Spleen (tissue), 13 donors: ENCODE data around the gene PSMG1. TPM values are rescaled to one million over a fixed set of nuclear protein-coding genes. Genes with fewer than 3 reads are reported as not detected.

Experiments
- DNase-seq: peaks from one replicate; pipeline ENCODE4 v3.0.0-alpha.2; 2020
- H3K27ac ChIP-seq, 8 donors: fragments of 200-600 bp; sonication (generic) in 7 of 8; 1 replicate in 4 of 8; 2 replicates in 4 of 8; pipeline versions ENCODE4 v1.5.0 to v1.8.0; 2016 to 2021; ENCODE audit warnings: inconsistent platforms in 4 of 8, mild to moderate bottlenecking in 4 of 8, moderate library complexity in 1 of 8
- H3K27me3 ChIP-seq, 7 donors: fragments of 200-600 bp; sonication (generic) in 6 of 7; replicated peaks in 1 of 7; 1 replicate in 4 of 7; 2 replicates in 3 of 7; pipeline versions ENCODE4 v1.5.0 to v1.8.0; 2016 to 2021; ENCODE audit warnings: inconsistent platforms in 3 of 7, mild to moderate bottlenecking in 1 of 7
- H3K36me3 ChIP-seq, 6 donors: fragments of 200-600 bp; sonication (generic) in 5 of 6; 1 replicate in 4 of 6; 2 replicates in 2 of 6; pipeline versions ENCODE4 v1.5.0 to v1.8.0; 2016 to 2021; ENCODE audit warnings: inconsistent platforms in 2 of 6
- H3K4me1 ChIP-seq, 6 donors: fragments of 200-600 bp; sonication (generic) in 5 of 6; 1 replicate in 3 of 6; 2 replicates in 3 of 6; pipeline versions ENCODE4 v1.5.0 to v1.8.0; 2016 to 2021; ENCODE audit warnings: inconsistent platforms in 3 of 6
- H3K4me3 ChIP-seq, 8 donors: fragments of 200-600 bp; sonication (generic) in 7 of 8; 1 replicate in 4 of 8; 2 replicates in 4 of 8; pipeline versions ENCODE4 v1.5.0 to v1.8.0; 2016 to 2021; ENCODE audit warnings: inconsistent platforms in 4 of 8, mild to moderate bottlenecking in 4 of 8, moderate library complexity in 2 of 8
- H3K9me3 ChIP-seq, 8 donors: fragments of 200-600 bp; sonication (generic) in 7 of 8; 1 replicate in 4 of 8; 2 replicates in 4 of 8; pipeline versions ENCODE4 v1.5.0 to v1.8.0; 2016 to 2021; ENCODE audit warnings: inconsistent platforms in 4 of 8
- POLR2A ChIP-seq, 3 donors: fragments of 450-650 bp; IDR thresholded peaks; one replicate each; pipeline ENCODE4 v1.5.1; 2017; ENCODE audit warnings: antibody characterized with exemption in 3 of 3, mild to moderate bottlenecking in 1 of 3
- POLR2AphosphoS5 ChIP-seq, 3 donors: sonication (generic); formaldehyde crosslinking; IDR thresholded peaks; one replicate each; pipeline ENCODE4 v1.5.1; 2017; ENCODE audit warnings: antibody characterized with exemption in 3 of 3
- WGBS, 5 donors: extraction: QIAGEN DNeasy Blood & Tissue Kit in 3 of 5; methylation state at CpG; one replicate each; pipeline versions ENCODE4 v1.1.5 to v1.1.7; 2013 to 2018; 5-methylcytosine and 5-hydroxymethylcytosine counted together
- intact Hi-C: fragments of 100-400 bp; cut with DNase I; formaldehyde crosslinking; loops from one replicate; pipeline ENCODE4 v1.15.0; 2023; ENCODE audit warnings: low total_unique reads
- long read RNA-seq, 2 donors: transcript quantifications; one replicate each; lab custom pipeline, GENCODE V29; 2026
- polyA plus RNA-seq, 3 donors: library from polyadenylated mRNA; stranded (reverse); fragments of 200-250 nt; gene quantifications; one replicate each; pipeline ENCODE4 v1.2.1, GENCODE V29; 2013
- total RNA-seq, 7 donors: library from RNA; depleted of rRNA in 3 of 7; stranded (reverse); fragments of >200 nt in 3 of 7; fragmentation: NEBNext Ultra II Directional in 4 of 7; extraction: Animal tissue kit (Norgen Biotek cat#: 25700) in 4 of 7; gene quantifications; one replicate each; pipeline versions ENCODE4 v1.1.0 to v1.2.1, GENCODE V29; 2016 to 2021
- TF ChIP-seq, protein P1 (sequence below), 11 experiments: fragments of 200-600 bp in 7 of 11; fragments of 450-650 bp in 4 of 11; sonication (generic) in 4 of 11; IDR thresholded peaks in 8 of 11; conservative IDR thresholded peaks in 3 of 11; 1 replicate in 7 of 11; 2 replicates in 4 of 11; pipeline versions ENCODE4 v1.4.0 to v1.8.0; 2016 to 2021; ENCODE audit warnings: antibody characterized with exemption in 11 of 11, inconsistent platforms in 4 of 11, mild to moderate bottlenecking in 1 of 11
- donor health status: healthy with polysubstance abuse.
- donor health status: DM: no; HTN: no; CAD: no; lungs with moderate emphysema.
- donor health status: DM: no; HTN: no; CAD: no.
- donor health status: Bipolar disorder and iron deficiency.
- donor health status: healthy.
- donor health status: DM: no; HTN: no; CAD: no.
- donor health status: DM: yes; HTN: yes; CAD: no.

Gene PSMG1, protein sequence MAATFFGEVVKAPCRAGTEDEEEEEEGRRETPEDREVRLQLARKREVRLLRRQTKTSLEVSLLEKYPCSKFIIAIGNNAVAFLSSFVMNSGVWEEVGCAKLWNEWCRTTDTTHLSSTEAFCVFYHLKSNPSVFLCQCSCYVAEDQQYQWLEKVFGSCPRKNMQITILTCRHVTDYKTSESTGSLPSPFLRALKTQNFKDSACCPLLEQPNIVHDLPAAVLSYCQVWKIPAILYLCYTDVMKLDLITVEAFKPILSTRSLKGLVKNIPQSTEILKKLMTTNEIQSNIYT
- total RNA-seq, result 10 to 100 TPM; 12.3 to 25.3 (median 17.0) TPM
- 10 to 100 TPM; 32.3 to 39.9 (median 39.3) TPM for polyA plus RNA-seq
- long read RNA-seq, donor 1, transcript PSMG1-201 (7 exons, 2,154 nt), result major isoform, 9 of 10 reads
- long read RNA-seq, donor 1, partial matches to known transcripts, result 0 of 10 reads
- long read RNA-seq, donor 1, other reads (novel, unspliced or antisense), result 0 of 10 reads
- long read RNA-seq, donor 2, transcript PSMG1-201 (7 exons, 2,154 nt), result major isoform, 8 of 10 reads
- long read RNA-seq, donor 2, partial matches to known transcripts, result 0 of 10 reads
- long read RNA-seq, donor 2, other reads (novel, unspliced or antisense), result 0 of 10 reads

GRCh38 chr21:39183272-39184049 is at the start of gene PSMG1:
PSMG1 (minus strand) TSS chr21:39183451; CDS start chr21:39183385, 66 bp downstream.
- intact Hi-C loops, result no loop called here
- H3K27ac ChIP-seq, result peak within 1 kb of the TSS; percentile 96 to 97 (median 96)
- 0 to 1% (median 0%) methylated on average over 44 to 76 of the region's 76 CpGs for WGBS, 5 donors
- peak; percentile 99 for DNase-seq
- H3K4me3 ChIP-seq, result peak within 1 kb of the TSS; percentile 78 to 97 (median 90)
- TF ChIP-seq POLR2AphosphoS5 (IDR thresholded peaks at IDR 0.05) (peak; percentile 90 to 95 (median 92)), POLR2A (IDR thresholded peaks at IDR 0.05) (peak in 1 of 3 donors; percentile 40)
- TF ChIP-seq, protein P1, sequence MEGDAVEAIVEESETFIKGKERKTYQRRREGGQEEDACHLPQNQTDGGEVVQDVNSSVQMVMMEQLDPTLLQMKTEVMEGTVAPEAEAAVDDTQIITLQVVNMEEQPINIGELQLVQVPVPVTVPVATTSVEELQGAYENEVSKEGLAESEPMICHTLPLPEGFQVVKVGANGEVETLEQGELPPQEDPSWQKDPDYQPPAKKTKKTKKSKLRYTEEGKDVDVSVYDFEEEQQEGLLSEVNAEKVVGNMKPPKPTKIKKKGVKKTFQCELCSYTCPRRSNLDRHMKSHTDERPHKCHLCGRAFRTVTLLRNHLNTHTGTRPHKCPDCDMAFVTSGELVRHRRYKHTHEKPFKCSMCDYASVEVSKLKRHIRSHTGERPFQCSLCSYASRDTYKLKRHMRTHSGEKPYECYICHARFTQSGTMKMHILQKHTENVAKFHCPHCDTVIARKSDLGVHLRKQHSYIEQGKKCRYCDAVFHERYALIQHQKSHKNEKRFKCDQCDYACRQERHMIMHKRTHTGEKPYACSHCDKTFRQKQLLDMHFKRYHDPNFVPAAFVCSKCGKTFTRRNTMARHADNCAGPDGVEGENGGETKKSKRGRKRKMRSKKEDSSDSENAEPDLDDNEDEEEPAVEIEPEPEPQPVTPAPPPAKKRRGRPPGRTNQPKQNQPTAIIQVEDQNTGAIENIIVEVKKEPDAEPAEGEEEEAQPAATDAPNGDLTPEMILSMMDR (IDR thresholded peaks at IDR 0.05 in 8 of 11, conservative IDR thresholded peaks at IDR 0.05 in 3 of 11), result peak in 1 of 11 experiments; percentile 29
- H3K4me1 ChIP-seq, result peaks cover 14 to 52% (median 27%) of the 10 kb centered on the region in 6 donors
- no peaks in the 10 kb centered on the region for H3K9me3 ChIP-seq
- H3K27me3 ChIP-seq, result no peaks in the 10 kb centered on the region
- peaks cover 0 to 21% (median 6%) of the 10 kb centered on the region in 6 donors for H3K36me3 ChIP-seq

GRCh38 chr21:39232861-39233291 is 49.6 kb upstream of the PSMG1 start:
- Histone ChIP-seq H3K36me3 (peaks cover 0 to 100% (median 71%) of the 10 kb centered on the region in 6 donors), H3K27me3 (no peaks in the 10 kb centered on the region), H3K27ac (no peak overlapping the region), H3K9me3 (no peaks in the 10 kb centered on the region), H3K4me1 (no peaks in the 10 kb centered on the region), H3K4me3 (no peak overlapping the region)
- intact Hi-C loops, result no loop called here
- 93 to 96% (median 94%) methylated on average over 3 of the region's 3 CpGs for WGBS, 5 donors
- no peak for DNase-seq
- no peak for TF ChIP-seq POLR2AphosphoS5 (IDR thresholded peaks at IDR 0.05)
- TF ChIP-seq, protein P1 (IDR thresholded peaks at IDR 0.05 in 8 of 11, conservative IDR thresholded peaks at IDR 0.05 in 3 of 11), result no peak
- TF ChIP-seq POLR2A (IDR thresholded peaks at IDR 0.05), result no peak

GRCh38 chr21:39224930-39225329 is 41.7 kb upstream of the PSMG1 start:
- Histone ChIP-seq H3K4me1 (no peaks in the 10 kb centered on the region), H3K9me3 (no peaks in the 10 kb centered on the region), H3K27ac (no peak overlapping the region), H3K4me3 (no peak overlapping the region), H3K36me3 (peaks cover 5 to 95% (median 48%) of the 10 kb centered on the region in 6 donors), H3K27me3 (no peaks in the 10 kb centered on the region)
- TF ChIP-seq POLR2A (IDR thresholded peaks at IDR 0.05), result no peak
- TF ChIP-seq, protein P1 (IDR thresholded peaks at IDR 0.05 in 8 of 11, conservative IDR thresholded peaks at IDR 0.05 in 3 of 11), result no peak
- TF ChIP-seq POLR2AphosphoS5 (IDR thresholded peaks at IDR 0.05), result no peak
- DNase-seq, result no peak
- 96 to 99% (median 98%) methylated on average over 3 of the region's 3 CpGs for WGBS, 5 donors
- intact Hi-C loops, result no loop called here
